Measurements from ENCODE around the gene RALGPS1. TPM values are rescaled to one million over a fixed set of nuclear protein-coding genes. Genes with fewer than 3 reads are reported as not detected.

RALGPS1 gene
- polyA plus RNA-seq, 2 of the 4 experiments (the other 2 are of a cell fraction) = 5.0 to 7.9 TPM

GRCh38 chr9:127011772-127012171 is 97.2 kb downstream of the RALGPS1 start:
- peak overlapping the region; percentile 48 for H3K4me2 ChIP-seq
- DNase-seq (ENCODE audit: low read depth in 1 of 2, low spot score in 1 of 2) (peak in 1 of 2 experiments; percentile 55), FAIRE-seq (no peak), ATAC-seq (peak in 1 of 2 experiments; percentile 74; a peak in 3 of 6 replicates)
- CTCF ChIA-PET = no interaction called here
- H3K27ac ChIP-seq = peak overlapping the region; percentile 19 to 41; a peak in 2 of 6 replicates
- no peak overlapping the region for H3K4me3 ChIP-seq
- WGBS (ENCODE audit: missing lambda C conversion rate) = 17% methylated on average over 6 of the region's 6 CpGs
- H3K9me3 ChIP-seq = no peaks in the 10 kb centered on the region
- POLR2A ChIA-PET = no interaction called here
- H3K4me1 ChIP-seq = peaks cover 15% of the 10 kb centered on the region; the same call in 2 of the 3 replicates
- TF ChIP-seq FOSL2 (IDR thresholded peaks at IDR 0.05) (no peak), FOSL2 (CRISPR knock-in tag; IDR thresholded peaks at IDR 0.05) (peak; percentile 39; the same call in 1 of the 2 replicates), E2F6 (IDR thresholded peaks at IDR 0.05; ENCODE audit: borderline replicate concordance, low read depth) (no peak), ELK1 (IDR thresholded peaks at IDR 0.05; ENCODE audit: low read depth, low read length) (no peak), SREBF2 (IDR thresholded peaks at IDR 0.05) (no peak), CTCF (IDR thresholded peaks at IDR 0.05) (no peak), PBX3 (IDR thresholded peaks at IDR 0.05) (no peak), BCL3 (IDR thresholded peaks at IDR 0.05) (no peak), EHF (CRISPR knock-in tag; IDR thresholded peaks at IDR 0.05) (no peak)

- peaks cover 15% of the 10 kb centered on the region; the same call in 2 of the 3 replicates for H3K4me1 ChIP-seq
- H3K4me2 ChIP-seq = peak overlapping the region; percentile 48
- TF ChIP-seq PHF8 (IDR thresholded peaks at IDR 0.05; ENCODE audit: borderline replicate concordance, low read depth) = no peak
- no peak for TF ChIP-seq NPAS2 (CRISPR knock-in tag; IDR thresholded peaks at IDR 0.05; ENCODE audit: borderline replicate concordance)
- TF ChIP-seq ZNF302 (CRISPR knock-in tag; IDR thresholded peaks at IDR 0.05) = no peak
- ATAC-seq (peak; percentile 15 to 53; a peak in 3 of 6 replicates), FAIRE-seq (no peak), DNase-seq (ENCODE audit: low read depth in 1 of 2, low spot score in 1 of 2) (no peak)
- no peaks in the 10 kb centered on the region for H3K9me3 ChIP-seq
- no peak overlapping the region for H3K4me3 ChIP-seq
- ChIA-PET POLR2A (no interaction called here), CTCF (interaction anchor here (0.6 to 1.1 kb wide), 2 partner anchors 36 to 71 kb away, joined by 3 read pairs; no protein-coding TSS in a partner anchor)
- WGBS (ENCODE audit: missing lambda C conversion rate) = 78% methylated on average over 5 of the region's 6 CpGs
- peak overlapping the region; percentile 27 to 41; a peak in 2 of 6 replicates for H3K27ac ChIP-seq
Measured at GRCh38 chr9:127012250-127012649, 97.7 kb downstream of the RALGPS1 start.

GRCh38 chr9:127013597-127013996 is 99.0 kb downstream of the RALGPS1 start:
- CTCF ChIA-PET = no interaction called here
- Histone ChIP-seq H3K4me3 (no peak overlapping the region), H3K9me3 (no peaks in the 10 kb centered on the region), H3K4me2 (no peak overlapping the region), H3K27ac (no peak overlapping the region), H3K4me1 (peaks cover 15% of the 10 kb centered on the region; the same call in 2 of the 3 replicates)
- FAIRE-seq = no peak
- POLR2A ChIA-PET = no interaction called here
- no peak for TF ChIP-seq ZFP36 (IDR thresholded peaks at IDR 0.05; ENCODE audit: borderline replicate concordance, partially characterized antibody)
- no peak for TF ChIP-seq PBX3 (IDR thresholded peaks at IDR 0.05)
- DNase-seq (ENCODE audit: low read depth in 1 of 2, low spot score in 1 of 2) = no peak
- ATAC-seq = no peak; a peak in 2 of 6 replicates
- WGBS (ENCODE audit: missing lambda C conversion rate) = 71% methylated on average over 5 of the region's 5 CpGs

All from A549 (cell line).